Left ventricle myocardium superior (tissue), 1 donor: Measurements from ENCODE around the gene KIF2C. TPM values are rescaled to one million over a fixed set of nuclear protein-coding genes. Genes with fewer than 3 reads are reported as not detected.
"Not testable (repeated sequence)": the region's sequence is repeated elsewhere in the genome, so short reads cannot be mapped to it uniquely, and the experiment has no call there.

Experiments
- ATAC-seq: fragments of 200-7000 bp; cut with Tn5 transposase; one replicate; pipeline ENCODE4 v1.9.1; 2020; ENCODE audit warnings: mild to moderate bottlenecking, moderate library complexity
- DNase-seq: peaks from one replicate; pipeline ENCODE4 v3.0.0-alpha.2; 2020
- intact Hi-C: fragments of 100-400 bp; cut with micrococcal nuclease; formaldehyde crosslinking; loops from one replicate; pipeline ENCODE4 v1.11.0; 2022
- total RNA-seq: library from RNA; stranded (reverse); fragmentation: NEBNext Ultra II Directional; extraction: Animal tissue kit (Norgen Biotek cat#: 25700); gene quantifications from one replicate; pipeline ENCODE4 v1.2.1, GENCODE V29; 2021
- donor health status: DM: no; HTN: yes; CAD: no; lungs with severe emphysema.

KIF2C gene
- total RNA-seq, 1 donor from 2014 or later = 0.87 TPM

DNA sequence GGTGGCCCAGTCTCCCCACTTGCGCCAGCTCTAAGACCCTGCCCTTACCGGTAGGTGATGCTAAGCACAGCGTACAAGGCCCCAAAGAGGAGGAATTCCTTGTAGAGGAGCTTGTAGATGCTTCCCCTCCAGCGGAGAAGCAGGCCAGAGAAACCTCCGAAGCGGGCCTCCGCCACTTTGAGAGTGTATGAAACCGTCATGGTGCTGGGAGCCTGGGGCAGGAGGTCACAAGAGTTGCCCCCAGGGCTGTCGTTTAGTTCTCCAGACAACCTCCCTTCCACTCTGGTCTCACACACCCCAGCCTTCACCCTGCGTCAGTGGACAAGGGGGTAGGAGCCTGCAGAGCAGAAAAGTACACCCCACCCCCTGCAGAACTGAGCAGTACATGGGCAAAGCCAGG is 47.9 kb downstream of the KIF2C start:
- intact Hi-C loops = no loop called here
- ATAC-seq (no peak), DNase-seq (no peak)

DNA sequence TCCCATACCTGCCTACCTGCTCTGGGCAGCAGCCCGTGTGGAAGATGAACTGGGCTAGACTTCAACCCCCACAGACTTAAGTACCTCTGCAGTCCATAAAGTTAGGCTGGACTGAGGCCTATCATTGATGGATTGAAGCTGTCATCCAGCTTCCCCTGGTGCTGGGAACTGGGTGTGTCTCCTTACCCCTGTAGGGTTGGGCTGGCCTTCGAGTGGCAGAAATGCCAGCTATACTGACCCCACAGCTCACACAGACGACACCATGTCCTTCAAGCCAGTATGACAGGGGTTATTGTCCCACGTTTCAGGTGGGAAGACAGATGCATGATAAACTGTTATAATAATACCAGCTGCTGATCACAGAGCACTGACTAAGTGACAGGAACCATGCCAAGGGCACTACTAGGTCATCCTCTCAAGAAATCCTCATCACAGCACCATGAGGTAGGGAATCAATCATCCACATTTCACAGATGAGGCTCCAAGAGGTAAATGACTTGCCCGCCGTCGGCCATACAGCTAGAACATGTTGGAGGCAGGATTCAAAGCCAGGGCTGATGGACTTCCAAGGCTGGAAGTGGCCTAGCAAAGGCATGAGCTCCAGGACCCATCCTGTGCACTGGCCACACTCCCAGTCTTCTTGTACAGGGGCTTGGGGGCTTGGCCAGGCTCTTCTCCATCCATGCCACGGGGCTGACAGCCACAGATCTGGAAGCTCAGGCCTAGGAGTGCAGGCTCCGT is 48.7 kb downstream of the KIF2C start, which contains the start of gene BEST4:
BEST4 (minus strand) TSS at position 51 of the 741 bp plus-strand sequence. CDS start 465 bp downstream, outside the sequence.
- intact Hi-C loops = no loop called here
- ATAC-seq = no peak
- DNase-seq = no peak

DNA sequence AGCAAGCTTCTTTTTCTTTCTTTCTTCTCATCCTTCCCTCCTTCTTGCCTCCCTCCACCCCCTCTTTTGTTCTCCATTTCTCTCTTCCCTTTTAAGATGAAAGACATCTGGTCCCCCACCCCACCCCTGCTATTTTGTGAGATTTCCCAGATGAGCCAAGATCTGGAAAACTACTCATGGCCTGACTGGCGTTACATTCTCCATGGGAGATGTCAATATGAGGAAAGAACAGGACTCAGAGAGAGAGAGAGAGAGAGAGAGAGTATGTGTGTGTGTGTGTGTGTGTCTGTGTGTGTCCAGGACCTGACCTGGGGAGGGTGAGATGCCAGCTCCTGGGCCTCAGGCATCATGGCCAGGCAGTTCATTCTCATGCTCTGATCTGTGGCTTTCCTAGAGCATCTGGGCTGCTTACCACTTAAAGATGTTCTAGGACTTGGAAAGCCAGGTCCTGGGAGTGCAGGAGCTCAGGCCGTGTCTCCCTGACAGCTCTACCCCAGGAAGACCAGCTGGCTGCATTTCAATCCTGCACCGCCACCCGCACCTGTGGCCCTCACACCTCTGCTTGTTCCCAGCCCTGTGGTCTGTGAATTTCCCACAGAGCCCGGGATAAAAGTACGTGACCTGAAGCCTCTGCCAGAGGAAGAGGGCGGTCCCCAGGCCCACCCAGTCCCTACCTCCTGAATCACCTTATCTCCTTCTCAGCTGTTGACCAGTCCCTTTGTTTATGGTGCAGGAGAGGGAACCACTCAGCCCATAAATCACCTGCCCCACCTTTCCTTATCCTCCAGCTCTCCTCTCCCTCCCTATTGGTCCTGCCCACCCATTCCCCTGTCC is 51.5 kb downstream of the KIF2C start:
- no peak for DNase-seq
- ATAC-seq = no peak
- intact Hi-C loops = no loop called here

DNA sequence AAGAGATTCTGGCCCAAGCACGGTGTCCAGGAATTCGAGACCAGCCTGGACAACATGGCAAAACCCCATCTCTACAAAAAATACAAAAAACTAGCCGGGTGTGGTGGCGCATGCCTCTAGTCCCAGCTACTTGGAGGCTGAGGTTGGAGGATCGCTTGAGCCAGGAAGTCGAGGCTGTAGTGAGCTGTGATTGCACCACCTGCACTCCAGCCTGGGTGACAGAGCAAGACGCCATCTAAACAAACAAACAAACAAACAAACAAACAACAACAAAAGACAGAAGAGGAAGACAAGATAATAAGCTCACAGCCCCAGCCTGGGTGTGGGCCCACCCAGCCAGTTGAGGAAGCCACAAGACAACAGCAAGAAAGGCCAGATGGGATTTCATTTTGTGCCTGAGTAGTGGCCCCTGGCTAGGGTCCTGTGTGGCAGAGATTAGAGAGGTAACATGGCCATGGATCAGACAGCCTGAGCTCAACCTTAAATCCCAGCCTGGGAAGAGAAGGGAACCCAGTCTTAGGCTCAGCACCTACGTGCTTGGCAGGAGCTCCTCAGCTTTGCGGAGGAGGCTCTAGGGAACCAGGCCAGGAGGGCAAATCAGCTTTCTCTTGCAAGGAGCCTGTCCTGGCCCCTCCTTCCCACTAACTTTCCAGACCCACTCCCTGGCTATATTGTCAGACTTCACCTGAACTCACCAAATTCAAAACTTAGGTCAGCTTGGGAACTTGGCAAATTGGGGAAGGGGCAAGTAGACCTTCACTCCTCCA is 53.3 kb downstream of the KIF2C start:
- intact Hi-C loops = no loop called here
- ATAC-seq (no peak), DNase-seq (no peak)

DNA sequence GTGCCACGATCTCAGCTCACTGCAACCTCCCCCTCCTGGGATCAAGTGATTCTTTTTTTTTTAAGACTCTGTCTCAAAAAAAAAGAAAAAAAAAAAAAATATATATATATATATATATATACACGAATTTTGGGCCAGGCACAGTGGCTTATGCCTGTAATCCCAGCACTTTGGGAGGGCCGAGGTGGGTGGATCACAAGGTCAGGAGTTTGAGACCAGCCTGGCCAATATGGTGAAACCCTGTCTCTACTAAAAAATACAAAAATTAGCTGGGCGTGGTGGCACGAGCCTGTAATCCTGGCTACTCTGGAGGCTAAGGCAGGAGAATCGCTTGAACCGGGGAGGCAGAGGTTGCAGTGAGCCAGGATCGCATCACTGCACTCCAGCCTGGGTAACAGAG is 58.2 kb downstream of the KIF2C start:
- not testable (repeated sequence) for DNase-seq, ATAC-seq

GRCh38 chr1:44798481-44799365 is 59.1 kb downstream of the KIF2C start:
- no peak for DNase-seq
- intact Hi-C loops = no loop called here
- no peak for ATAC-seq

More for the DNA sequence above, 58.2 kb downstream of the KIF2C start:
- intact Hi-C loops = not testable (repeated sequence)

GRCh38 chr1:44799770-44800584 is 60.3 kb downstream of the KIF2C start, which contains the start of gene PLK3:
Gene PLK3, plus strand, starts transcription at chr1:44800377. Its CDS starts 87 bp downstream, at chr1:44800464.
- peak; percentile 97 for DNase-seq
- intact Hi-C loops = no loop called here

GRCh38 chr1:44801491-44802305 is 62.1 kb downstream of the KIF2C start:
- no peak for DNase-seq

More at GRCh38 chr1:44799770-44800584, 60.3 kb downstream of the KIF2C start, which contains the start of gene PLK3:
- peak; percentile 96 for ATAC-seq

GRCh38 chr1:44802306-44803061 is 62.8 kb downstream of the KIF2C start:
- intact Hi-C loops = no loop called here
- ATAC-seq (no peak), DNase-seq (no peak)

More at GRCh38 chr1:44801491-44802305, 62.1 kb downstream of the KIF2C start:
- ATAC-seq = no peak
- intact Hi-C loops = no loop called here

GRCh38 chr1:44803062-44803311 is 63.4 kb downstream of the KIF2C start:
- intact Hi-C loops = no loop called here
- ATAC-seq (no peak), DNase-seq (no peak)

DNA sequence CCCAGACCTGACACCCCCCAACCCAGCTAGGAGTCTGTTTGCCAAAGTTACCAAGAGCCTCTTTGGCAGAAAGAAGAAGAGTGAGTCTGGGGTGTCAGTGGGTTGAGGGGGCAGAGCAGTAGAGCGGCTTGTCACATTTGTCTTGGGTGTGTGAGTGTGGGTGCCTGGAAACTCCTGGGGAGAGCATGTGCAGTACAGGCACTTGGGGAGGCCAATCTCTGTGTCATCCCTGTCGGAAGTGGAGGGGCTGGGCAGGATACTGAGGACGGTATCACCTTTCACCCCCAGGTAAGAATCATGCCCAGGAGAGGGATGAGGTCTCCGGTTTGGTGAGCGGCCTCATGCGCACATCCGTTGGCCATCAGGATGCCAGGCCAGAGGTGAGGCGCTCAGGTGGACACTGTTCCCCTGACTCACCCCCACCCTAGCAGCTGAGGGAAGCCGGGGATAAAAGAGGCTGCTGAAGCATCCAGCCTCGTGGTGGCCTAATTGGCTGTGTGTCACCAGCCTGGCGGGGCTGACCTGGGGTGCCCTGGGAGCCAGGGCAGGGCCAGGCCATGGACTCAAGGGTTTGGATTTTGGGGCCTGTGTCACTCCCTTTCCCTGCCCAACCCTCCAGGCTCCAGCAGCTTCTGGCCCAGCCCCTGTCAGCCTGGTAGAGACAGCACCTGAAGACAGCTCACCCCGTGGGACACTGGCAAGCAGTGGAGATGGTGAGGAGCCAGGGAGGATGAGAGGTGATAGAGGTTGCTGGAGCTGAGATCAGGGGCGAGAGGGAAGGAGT is 63.9 kb downstream of the KIF2C start:
- intact Hi-C loops = no loop called here
- DNase-seq (no peak), ATAC-seq (no peak)

GRCh38 chr1:44805311-44806024 is 65.8 kb downstream of the KIF2C start:
- DNase-seq (no peak), ATAC-seq (no peak)
- intact Hi-C loops = no loop called here

GRCh38 chr1:44806025-44806703 is 66.5 kb downstream of the KIF2C start:
- ATAC-seq = no peak
- peak; percentile 49 for DNase-seq
- intact Hi-C loops = no loop called here

DNA sequence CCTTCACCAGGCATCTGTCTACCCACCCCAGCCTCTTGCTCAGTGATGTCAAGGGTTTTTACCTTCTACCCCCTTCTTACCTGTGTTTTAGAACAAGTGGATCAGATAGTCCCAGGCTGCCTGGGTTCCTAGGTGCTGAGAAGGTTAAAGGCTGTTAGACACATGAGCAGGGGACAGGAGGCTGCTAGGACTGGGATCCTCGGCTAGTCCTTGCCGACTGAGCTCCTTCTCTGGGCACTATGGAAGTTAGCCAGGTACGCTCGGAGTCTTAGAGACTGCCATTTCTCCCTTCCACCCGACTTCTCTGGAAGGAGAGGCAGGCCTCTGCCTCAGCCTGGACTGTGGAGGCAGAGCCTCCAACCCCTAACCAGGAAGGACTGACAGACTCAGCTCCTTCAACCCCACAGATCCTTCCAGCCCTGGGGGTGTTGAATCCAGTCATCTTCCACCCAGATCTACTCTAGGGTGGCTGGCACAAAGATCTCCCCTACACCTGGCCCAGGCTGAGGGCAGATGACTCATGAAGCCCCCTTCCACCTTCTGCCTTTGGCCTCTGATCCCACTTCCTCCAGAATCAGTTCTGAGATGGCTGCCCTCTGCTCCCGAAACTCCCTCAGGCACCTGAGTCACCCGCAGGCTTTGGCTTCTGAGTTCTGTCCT is 67.2 kb downstream of the KIF2C start, which contains the start of gene DYNLT4:
DYNLT4 (minus strand) TSS at position 648 of the 660 bp plus-strand sequence. CDS start 683 bp downstream, outside the sequence.
- peak; percentile 28 for DNase-seq
- intact Hi-C loops = no loop called here
- ATAC-seq = no peak
